HepG2 (cell line): Measurements from ENCODE around the gene SLC23A2. TPM values are rescaled to one million over a fixed set of nuclear protein-coding genes. Genes with fewer than 3 reads are reported as not detected.
A peak's percentile ranks its signal among the peaks of the same experiment; 100 is the strongest.

ENCODE experiments used
- ARID4A ChIP-seq: sonication (generic); formaldehyde crosslinking; IDR thresholded peaks from 2 replicates; pipeline ENCODE4 v1.5.0; 2020; ENCODE audit warnings: mild to moderate bottlenecking, missing genetic modification reagents, borderline replicate concordance
- LRRFIP1 ChIP-seq: sonication (generic); formaldehyde crosslinking; conservative IDR thresholded peaks from 2 replicates; pipeline ENCODE4 v1.4.0; 2020; ENCODE audit warnings: missing genetic modification reagents
- NFYB ChIP-seq: sonication (generic); formaldehyde crosslinking; IDR thresholded peaks from 2 replicates; pipeline ENCODE4 v1.4.0; 2020; ENCODE audit warnings: missing genetic modification reagents
- NR2F6 ChIP-seq, 2 experiments: IDR thresholded peaks; 2 replicates each; pipeline ENCODE4 v1.6.1; 2016; ENCODE audit warnings: antibody characterized with exemption in 1 of 2, mild to moderate bottlenecking in 1 of 2
- SIX4 ChIP-seq: sonication (generic); formaldehyde crosslinking; IDR thresholded peaks from 2 replicates; pipeline ENCODE4 v1.4.0; 2020; ENCODE audit warnings: missing genetic modification reagents
- ZBTB39 ChIP-seq: sonication (generic); formaldehyde crosslinking; IDR thresholded peaks from 2 replicates; pipeline ENCODE4 v1.5.0; 2020; ENCODE audit warnings: missing genetic modification reagents
- ZFP82 ChIP-seq: sonication (generic); formaldehyde crosslinking; IDR thresholded peaks from 2 replicates; pipeline ENCODE4 v1.5.1; 2020; ENCODE audit warnings: mild to moderate bottlenecking, missing genetic modification reagents, borderline replicate concordance
- ZMAT3 ChIP-seq: sonication (generic); formaldehyde crosslinking; conservative IDR thresholded peaks from 2 replicates; pipeline ENCODE4 v1.7.0; 2021; ENCODE audit warnings: missing genetic modification reagents
- ZNF44 ChIP-seq: sonication (generic); formaldehyde crosslinking; IDR thresholded peaks from 2 replicates; pipeline ENCODE4 v1.5.1; 2020; ENCODE audit warnings: mild to moderate bottlenecking, missing genetic modification reagents
- polyA plus RNA-seq, 8 experiments: library from polyadenylated mRNA; depleted of rRNA in 3 of 8; stranded (reverse) in 7 of 8; unstranded in 1 of 8; fragments of >200 nt; fragmentation: Illumina TruSeq in 4 of 8; extraction: Trizol in 4 of 8; gene quantifications; 2 replicates each; pipeline versions ENCODE4 v1.2.1 to v1.2.3, GENCODE V29; 2011 to 2016; ENCODE audit warnings: low read depth in 4 of 8, missing spikeins in 1 of 8, mixed read lengths in 1 of 8; ENCODE audit not compliant: insufficient read depth in 1 of 8
- total RNA-seq, 5 experiments: library from RNA; depleted of rRNA; stranded (reverse); fragments of >200 nt; fragmentation: Illumina TruSeq; extraction: Trizol; gene quantifications; 2 replicates each; pipeline ENCODE4 v1.2.3, GENCODE V29; 2016; ENCODE audit warnings: low read depth in 1 of 5
- TF ChIP-seq, protein P1 (sequence below): sonication (generic); formaldehyde crosslinking; IDR thresholded peaks from 2 replicates; pipeline ENCODE4 v1.4.0; 2020; ENCODE audit warnings: mild to moderate bottlenecking, missing genetic modification reagents
- TF ChIP-seq, protein P2 (sequence below): sonication (generic); formaldehyde crosslinking; IDR thresholded peaks from 2 replicates; pipeline ENCODE4 v1.5.0; 2020; ENCODE audit warnings: missing genetic modification reagents
- TF ChIP-seq, protein P3 (sequence below): sonication (generic); formaldehyde crosslinking; IDR thresholded peaks from 2 replicates; pipeline ENCODE4 v1.8.1; 2023; ENCODE audit warnings: missing genetic modification reagents, inconsistent platforms, borderline replicate concordance

The SLC23A2 gene
- total and polyA plus RNA-seq, 2 of the 13 experiments (the other 11 are each of a cell fraction or from before 2014, with no cell fraction given): 42.2 to 51.2 TPM

DNA sequence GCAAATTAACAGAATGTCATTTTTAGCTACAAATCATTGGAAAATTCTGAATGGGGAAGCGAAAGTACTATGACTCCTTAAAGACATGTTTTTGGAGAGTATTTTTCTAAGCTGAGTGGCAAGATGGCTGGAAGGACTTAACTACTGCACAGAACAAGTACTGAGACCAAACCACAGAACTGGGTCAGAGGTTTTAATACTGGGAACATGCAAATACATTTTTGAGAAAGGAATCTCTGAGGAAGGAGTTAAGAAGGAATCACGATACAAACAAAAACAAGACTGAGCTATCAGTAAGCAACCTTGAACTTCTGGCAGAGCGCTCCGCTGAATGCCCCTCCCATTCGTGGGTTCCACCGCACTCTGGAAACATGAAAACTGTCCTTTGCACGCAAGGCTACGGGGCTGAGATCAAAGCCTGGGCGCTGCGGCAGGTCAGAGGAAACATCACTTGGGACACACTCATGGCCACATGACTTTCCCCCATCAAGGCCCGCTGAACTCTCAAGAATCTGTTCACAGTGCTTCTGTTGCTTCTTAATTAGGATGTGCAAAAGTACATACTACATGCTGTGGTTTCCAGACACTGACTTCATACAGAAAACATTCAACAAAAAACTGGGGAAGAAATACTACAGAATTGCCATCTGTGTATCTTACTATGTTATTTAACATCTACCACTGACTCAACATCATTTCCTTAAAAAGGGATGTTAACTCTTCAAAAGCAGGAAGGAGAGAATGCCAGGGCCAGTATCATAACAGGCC, 27.8 kb downstream of the SLC23A2 start (continued):
- no peak for TF ChIP-seq LRRFIP1 (CRISPR knock-in tag)
- TF ChIP-seq, protein P1, sequence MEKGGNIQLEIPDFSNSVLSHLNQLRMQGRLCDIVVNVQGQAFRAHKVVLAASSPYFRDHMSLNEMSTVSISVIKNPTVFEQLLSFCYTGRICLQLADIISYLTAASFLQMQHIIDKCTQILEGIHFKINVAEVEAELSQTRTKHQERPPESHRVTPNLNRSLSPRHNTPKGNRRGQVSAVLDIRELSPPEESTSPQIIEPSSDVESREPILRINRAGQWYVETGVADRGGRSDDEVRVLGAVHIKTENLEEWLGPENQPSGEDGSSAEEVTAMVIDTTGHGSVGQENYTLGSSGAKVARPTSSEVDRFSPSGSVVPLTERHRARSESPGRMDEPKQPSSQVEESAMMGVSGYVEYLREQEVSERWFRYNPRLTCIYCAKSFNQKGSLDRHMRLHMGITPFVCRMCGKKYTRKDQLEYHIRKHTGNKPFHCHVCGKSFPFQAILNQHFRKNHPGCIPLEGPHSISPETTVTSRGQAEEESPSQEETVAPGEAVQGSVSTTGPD (CRISPR knock-in tag): peak; percentile 13; the same call in 1 of the 2 replicates
- peak; percentile 94 for TF ChIP-seq NR2F6 (IDR thresholded peaks at IDR 0.05)
- peak; percentile 99 for TF ChIP-seq NR2F6 (CRISPR knock-in tag; IDR thresholded peaks at IDR 0.05)
- peak; percentile 91 for TF ChIP-seq ARID4A
- TF ChIP-seq, protein P2, sequence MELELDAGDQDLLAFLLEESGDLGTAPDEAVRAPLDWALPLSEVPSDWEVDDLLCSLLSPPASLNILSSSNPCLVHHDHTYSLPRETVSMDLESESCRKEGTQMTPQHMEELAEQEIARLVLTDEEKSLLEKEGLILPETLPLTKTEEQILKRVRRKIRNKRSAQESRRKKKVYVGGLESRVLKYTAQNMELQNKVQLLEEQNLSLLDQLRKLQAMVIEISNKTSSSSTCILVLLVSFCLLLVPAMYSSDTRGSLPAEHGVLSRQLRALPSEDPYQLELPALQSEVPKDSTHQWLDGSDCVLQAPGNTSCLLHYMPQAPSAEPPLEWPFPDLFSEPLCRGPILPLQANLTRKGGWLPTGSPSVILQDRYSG (CRISPR knock-in tag): no peak
- no peak; the same call in 1 of the 2 replicates for TF ChIP-seq NFYB
- peak; percentile 80 for TF ChIP-seq SIX4 (CRISPR knock-in tag)
- TF ChIP-seq ZBTB39 (CRISPR knock-in tag): 0 out of 2 replicates have a peak, but pooled peaks have one; percentile 71
- peak; percentile 77 for TF ChIP-seq ZMAT3 (CRISPR knock-in tag)
- TF ChIP-seq ZNF44 (CRISPR knock-in tag): peak; percentile 61; the same call in 1 of the 2 replicates
- peak; percentile 95; the same call in 1 of the 2 replicates for TF ChIP-seq ZFP82 (CRISPR knock-in tag)
- TF ChIP-seq, protein P3, sequence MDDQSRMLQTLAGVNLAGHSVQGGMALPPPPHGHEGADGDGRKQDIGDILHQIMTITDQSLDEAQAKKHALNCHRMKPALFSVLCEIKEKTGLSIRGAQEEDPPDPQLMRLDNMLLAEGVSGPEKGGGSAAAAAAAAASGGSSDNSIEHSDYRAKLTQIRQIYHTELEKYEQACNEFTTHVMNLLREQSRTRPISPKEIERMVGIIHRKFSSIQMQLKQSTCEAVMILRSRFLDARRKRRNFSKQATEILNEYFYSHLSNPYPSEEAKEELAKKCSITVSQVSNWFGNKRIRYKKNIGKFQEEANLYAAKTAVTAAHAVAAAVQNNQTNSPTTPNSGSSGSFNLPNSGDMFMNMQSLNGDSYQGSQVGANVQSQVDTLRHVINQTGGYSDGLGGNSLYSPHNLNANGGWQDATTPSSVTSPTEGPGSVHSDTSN (CRISPR knock-in tag): no peak
